GM12878 (cell line): Measurements from ENCODE around the gene METRN.

Experiments used
- CTCF ChIP-seq, 3 experiments: IDR thresholded peaks in 2 of 3; conservative IDR thresholded peaks in 1 of 3; 2 replicates each; pipeline ENCODE4 v1.5.1; 2011; ENCODE audit warnings: low read depth in 3 of 3, low read length in 3 of 3, mild to moderate bottlenecking in 3 of 3, control low read depth in 2 of 3, moderate library complexity in 2 of 3, inconsistent platforms in 1 of 3, mixed read lengths in 1 of 3; ENCODE audit not compliant: control insufficient read depth in 2 of 3, insufficient read depth in 1 of 3; ENCODE audit errors: extremely low read depth in 1 of 3
- MXI1 ChIP-seq: fragments of 150-350 bp; IDR thresholded peaks from 2 replicates; pipeline ENCODE4 v1.6.1; 2011; ENCODE audit warnings: low read depth, mild to moderate bottlenecking, inconsistent platforms, low read length, improper control_type of control experiment
- POLR2AphosphoS5 ChIP-seq: IDR thresholded peaks from 2 replicates; pipeline ENCODE4 v1.6.1; 2011; ENCODE audit warnings: mild to moderate bottlenecking, low read length, inconsistent platforms

GRCh38 chr16:708019-708418 lies 6.9 kb upstream of the METRN start:
- TF ChIP-seq MXI1 (no peak), CTCF (IDR thresholded peaks at IDR 0.05 in 2 of 3, conservative IDR thresholded peaks at IDR 0.05 in 1 of 3; ENCODE audit: control insufficient read depth in 2 of 3, extremely low read depth in 1 of 3, insufficient read depth in 1 of 3, low read depth in 3 of 3, low read length in 3 of 3) (no peak), POLR2AphosphoS5 (no peak)
